HG03575 (cell line): ENCODE data around the gene RIOK1.
"Not testable (repeated sequence)": the region's sequence is repeated elsewhere in the genome, so short reads cannot be mapped to it uniquely, and the experiment has no call there.

Experiments
- ATAC-seq: cut with Tn5 transposase; IDR thresholded peaks from one replicate; pipeline ENCODE4 v1.9.1; 2021; ENCODE audit not compliant: unreplicated experiment, insufficient number of reproducible peaks, low FRiP score; ENCODE audit errors: extremely low read depth

RIOK1 gene

GRCh38 chr6:7389451-7390225 is at the start of gene RIOK1, which contains the start of gene CAGE1:
RIOK1 (plus strand) TSS chr6:7389808; CDS start chr6:7390003, 195 bp downstream.
CAGE1 (minus strand) TSS chr6:7389742; CDS start chr6:7387173, 2,569 bp downstream.
- peak; percentile 75 for ATAC-seq

DNA sequence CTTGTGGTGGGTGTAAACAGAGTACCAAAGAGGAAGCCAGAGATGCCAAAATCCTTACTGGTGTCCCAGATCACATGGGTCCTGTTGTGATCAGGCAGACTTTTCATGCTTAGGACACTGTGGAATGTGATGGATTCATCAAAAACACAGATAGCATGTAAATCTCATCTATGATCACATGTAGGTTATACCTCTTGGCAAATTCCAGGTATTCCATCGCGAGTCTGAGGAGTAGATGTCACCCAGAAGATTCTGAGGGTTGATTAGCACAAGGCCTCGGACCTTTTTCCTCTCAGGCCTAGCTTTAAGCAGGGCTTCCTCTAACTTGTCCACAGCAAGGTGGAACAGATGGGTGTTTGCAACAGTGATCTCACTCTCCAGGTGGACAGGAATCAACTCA is 48.3 kb upstream of the RIOK1 start:
- ATAC-seq, result no peak

DNA sequence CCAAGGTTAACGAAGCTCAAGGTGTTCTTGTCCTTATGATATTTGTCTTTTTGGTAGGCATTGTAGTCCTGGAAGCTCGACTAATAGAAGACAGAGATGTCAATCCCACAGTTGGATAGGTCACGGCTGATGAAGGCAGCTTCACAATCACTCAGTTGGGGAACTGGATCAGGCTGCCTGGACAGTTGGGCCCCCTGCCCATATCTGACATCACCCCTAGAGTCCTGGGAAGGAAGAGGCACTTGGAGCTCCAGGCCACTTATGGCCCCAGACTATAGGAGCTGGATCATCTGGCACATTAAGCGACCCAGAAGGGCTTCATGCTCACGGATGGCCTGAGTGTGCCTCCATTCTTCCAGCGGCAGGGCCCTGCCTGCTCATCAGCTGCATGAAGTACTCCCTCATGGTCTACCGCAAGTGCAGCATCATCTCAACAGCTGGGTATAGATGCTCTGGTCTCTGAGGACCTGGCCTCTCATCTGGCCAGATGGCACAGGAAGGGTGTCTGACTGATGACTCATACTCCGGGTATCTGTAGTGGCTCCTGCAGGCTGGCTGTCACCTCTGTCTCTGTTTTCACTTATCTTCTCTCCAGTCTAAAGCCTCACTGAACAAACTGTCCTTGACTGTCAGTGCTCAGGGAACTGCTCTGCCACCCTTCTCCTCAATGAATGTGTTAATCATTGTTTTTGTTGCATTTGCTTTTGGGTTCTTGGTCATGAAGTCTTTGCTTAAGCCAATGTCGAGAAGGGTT is 47.4 kb upstream of the RIOK1 start:
- ATAC-seq, result no peak

DNA sequence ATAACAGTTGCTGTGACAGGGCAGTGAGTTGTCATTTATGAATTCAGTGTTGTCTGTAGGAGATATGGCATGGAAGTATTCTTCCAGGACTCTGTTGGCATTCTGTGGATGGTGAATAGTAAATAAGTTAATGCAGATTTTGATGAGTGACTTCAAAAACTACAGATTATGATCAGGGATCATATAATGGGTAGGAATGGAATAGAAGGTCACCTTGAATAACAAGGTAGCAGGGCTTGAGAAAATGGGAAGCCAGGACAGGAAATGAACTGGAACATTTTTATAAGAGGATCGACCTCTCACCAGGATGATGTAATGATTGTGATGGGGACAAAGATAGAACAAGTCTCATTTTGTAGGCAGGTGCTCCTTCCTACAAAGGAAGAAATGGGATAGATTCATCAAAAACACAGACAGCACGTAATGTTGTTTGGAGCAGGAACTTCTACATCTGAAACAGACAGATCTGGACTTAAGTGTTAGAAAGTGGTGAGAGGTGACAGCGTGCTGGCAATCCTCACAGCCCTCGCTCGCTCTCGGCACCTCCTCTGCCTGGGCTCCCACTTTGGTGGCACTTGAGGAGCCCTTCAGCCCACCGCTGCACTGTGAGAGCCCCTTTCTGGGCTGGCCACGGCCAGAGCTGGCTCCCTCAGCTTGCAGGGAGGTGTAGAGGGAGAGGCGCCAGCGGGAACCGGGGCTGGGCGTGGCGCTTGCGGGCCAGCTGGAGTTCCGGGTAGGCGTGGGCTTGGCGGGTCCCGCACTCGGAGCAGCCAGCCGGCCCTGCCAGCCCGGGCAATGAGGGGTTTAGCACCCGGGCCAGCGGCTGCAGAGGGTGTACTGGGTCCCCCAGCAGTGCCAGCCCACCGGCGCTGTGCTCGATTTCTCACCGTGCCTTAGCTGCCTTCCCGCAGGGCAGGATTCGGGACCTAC is 45.8 kb upstream of the RIOK1 start:
- no peak for ATAC-seq

GRCh38 chr6:7344773-7345450 is 44.7 kb upstream of the RIOK1 start:
- not testable (repeated sequence) for ATAC-seq

DNA sequence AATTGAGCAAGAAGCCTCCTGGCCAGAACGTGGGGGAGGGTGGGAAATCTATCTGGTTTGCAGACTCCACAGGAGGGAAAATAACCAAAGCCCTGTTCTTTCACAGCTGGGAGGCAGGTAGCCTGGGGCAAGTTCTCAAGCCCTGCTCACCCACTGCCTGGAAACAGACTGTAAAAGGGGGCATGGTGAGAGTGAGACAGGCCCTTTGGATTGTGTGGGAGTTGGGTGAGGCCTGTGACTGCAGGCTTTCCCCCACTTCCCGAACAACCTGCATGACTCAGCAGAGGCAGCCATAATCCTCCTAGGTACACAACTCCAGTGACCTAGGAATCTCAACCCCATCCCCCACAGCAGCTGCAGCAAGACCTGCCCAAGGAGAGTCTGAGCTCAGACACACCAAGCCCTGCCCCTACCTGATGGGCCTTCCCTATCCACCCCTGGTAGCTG is 42.0 kb upstream of the RIOK1 start:
- not testable (repeated sequence) for ATAC-seq

GRCh38 chr6:7350591-7350990 is 39.0 kb upstream of the RIOK1 start:
- not testable (repeated sequence) for ATAC-seq

GRCh38 chr6:7351916-7352315 is 37.7 kb upstream of the RIOK1 start:
- not testable (repeated sequence) for ATAC-seq

- no peak for ATAC-seq
These were observed 22.2 kb upstream of the RIOK1 start for GRCh38 chr6:7367408-7367807.

DNA sequence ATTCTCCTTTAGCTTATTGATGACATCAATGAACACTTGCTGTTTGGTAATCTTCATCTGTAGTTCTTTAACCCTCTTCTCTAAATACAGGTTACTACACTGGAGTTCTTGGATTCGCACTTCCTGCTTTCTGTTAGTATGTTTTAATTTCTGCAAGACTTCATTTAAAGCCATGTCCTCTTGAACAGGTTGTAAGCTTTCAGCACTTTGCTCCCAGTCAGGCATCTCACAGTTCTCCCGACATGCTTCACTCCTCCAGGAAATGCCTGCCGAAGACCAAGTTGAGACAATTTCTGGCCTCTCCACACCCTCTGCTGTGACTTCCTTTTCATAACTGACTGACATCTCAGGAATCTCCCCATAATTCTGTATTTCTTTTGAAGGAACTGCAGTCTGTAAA is 15.9 kb upstream of the RIOK1 start:
- ATAC-seq, result no peak

- no peak for ATAC-seq
These were observed 11.6 kb upstream of the RIOK1 start for GRCh38 chr6:7377961-7378360.

- ATAC-seq, result no peak
These were observed 10.9 kb upstream of the RIOK1 start for GRCh38 chr6:7378740-7379139.

DNA sequence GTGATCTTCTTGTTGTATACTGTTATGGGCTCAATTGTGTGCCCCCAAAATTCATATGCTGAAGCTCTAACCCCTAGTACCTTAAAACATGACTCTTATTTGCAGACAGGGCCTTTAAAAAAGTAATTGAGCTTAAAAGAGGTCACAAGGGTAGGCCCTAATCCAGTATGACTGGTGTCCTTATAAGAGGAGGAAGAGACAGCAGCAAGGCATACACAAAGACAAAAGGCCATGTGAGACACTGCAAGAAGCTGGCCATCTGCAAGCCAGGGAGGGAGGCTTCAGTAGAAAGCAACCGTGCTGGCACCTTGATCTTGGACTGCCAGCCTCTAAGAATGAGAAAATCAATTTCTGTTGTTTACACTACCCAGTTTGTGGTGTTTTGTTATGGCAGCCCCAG is 8.5 kb upstream of the RIOK1 start:
- no peak for ATAC-seq

GRCh38 chr6:7389162-7389450 is 502 bp upstream of the RIOK1 start:
- ATAC-seq, result no peak

DNA sequence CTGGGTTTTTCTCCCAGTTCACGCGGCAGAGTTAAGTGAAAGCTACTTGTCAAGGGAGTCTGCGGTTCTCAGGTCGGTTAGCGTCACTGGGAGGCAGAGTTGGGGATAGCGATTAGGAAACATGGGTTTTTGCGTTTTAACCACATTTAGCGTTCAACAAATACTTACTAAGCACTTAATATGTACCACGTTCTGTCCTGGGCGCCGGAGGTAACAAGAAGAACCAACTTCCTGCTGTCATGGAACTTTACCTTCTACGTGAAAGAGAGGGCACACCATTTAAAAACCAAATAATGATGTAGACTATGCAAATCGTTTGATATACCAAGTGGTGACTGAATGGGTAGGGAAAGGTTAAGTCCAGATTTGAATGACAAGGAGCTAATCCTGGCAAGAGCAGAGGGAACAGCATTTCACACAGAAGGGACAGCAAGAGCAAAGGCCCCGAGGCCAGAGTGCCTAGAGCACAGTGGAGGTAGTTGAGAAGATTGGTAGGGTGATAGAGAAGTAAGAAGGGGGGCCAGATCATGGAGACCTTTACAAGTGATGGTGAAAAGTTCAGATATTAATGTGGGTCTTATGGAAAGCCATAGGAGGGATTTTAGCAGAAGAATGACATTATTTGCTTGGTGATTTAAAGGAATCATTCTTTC is 744 bp downstream of the RIOK1 start:
- peak; percentile 1 for ATAC-seq

DNA sequence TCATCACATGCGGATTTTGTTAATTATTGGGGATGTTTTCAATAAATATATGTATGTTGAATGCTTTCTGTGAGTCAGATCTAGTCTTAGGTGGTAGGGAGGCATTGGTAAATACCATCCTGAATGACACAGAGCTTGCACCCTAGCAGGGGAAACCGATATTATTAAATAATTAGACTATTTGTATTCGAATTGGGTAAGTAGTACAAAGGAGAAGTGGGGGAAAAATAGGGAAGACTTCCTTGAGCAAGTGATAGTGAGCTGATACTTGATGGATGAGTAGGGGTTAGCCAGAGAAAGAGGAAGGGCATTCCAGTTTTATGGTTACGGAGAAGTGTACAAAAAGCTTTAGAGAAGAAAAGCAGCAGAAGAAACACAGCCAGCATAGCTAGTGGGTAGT is 1.5 kb downstream of the RIOK1 start:
- ATAC-seq, result no peak

DNA sequence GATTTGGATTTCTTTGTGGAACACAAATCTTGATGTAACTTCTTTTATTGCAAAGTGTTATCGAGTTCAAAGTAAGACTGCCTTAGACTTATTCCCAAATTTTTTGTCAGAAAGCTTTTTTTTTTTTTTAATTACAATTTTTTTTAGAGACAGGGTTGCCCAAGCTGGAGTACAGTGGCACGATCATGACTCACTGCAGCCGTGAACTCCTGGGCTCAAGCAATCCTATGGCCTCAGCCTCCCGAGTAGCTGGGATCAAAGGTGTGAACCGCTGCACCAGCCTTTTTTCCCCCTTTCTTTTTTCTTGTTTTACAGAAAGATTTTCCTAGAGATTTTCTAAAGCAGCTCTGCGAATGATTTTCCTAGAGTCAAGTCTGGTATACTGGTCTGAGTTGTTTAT is 2.8 kb downstream of the RIOK1 start:
- no peak for ATAC-seq

DNA sequence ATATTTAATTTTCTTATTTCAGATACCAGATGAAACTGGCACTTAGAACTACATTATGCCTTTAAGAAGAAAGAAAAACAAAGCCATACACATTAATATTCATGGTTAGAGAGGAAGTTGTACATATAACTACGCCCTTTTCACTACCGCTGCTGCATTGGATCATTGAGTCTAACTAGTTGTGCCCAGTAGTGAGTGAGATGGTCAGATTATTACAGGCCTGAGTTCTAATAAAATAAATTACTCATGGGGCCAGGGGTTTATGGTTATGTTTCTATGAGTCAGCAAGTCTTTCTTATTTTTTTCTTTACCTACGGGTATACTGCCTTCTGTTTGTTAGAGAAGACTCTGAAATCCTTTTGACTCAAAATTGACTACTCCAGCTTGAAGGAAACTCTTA is 11.5 kb downstream of the RIOK1 start:
- ATAC-seq, result no peak
